Right ventricle myocardium superior (tissue), 1 donor: ENCODE results near the gene CACNA1F. TPM values are rescaled to one million over a fixed set of nuclear protein-coding genes. Genes with fewer than 3 reads are reported as not detected.

Experiments used
- ATAC-seq: fragments of 200-7000 bp; cut with Tn5 transposase; one replicate; pipeline ENCODE4 v1.9.1; 2020; ENCODE audit warnings: mild to moderate bottlenecking; ENCODE audit not compliant: poor library complexity
- DNase-seq: peaks from one replicate; pipeline ENCODE4 v3.0.0-alpha.2; 2020
- intact Hi-C: fragments of 100-400 bp; cut with DNase I; formaldehyde crosslinking; loops from one replicate; pipeline ENCODE4 v1.11.2; 2022
- total RNA-seq: library from RNA; stranded (reverse); fragmentation: NEBNext Ultra II Directional; extraction: Animal tissue kit (Norgen Biotek cat#: 25700); gene quantifications from one replicate; pipeline ENCODE4 v1.2.1, GENCODE V29; 2021
- donor health status: DM: no; HTN: yes; CAD: no; lungs with severe emphysema.

CACNA1F gene
- total RNA-seq, 1 donor from 2014 or later = 0.11 TPM

DNA sequence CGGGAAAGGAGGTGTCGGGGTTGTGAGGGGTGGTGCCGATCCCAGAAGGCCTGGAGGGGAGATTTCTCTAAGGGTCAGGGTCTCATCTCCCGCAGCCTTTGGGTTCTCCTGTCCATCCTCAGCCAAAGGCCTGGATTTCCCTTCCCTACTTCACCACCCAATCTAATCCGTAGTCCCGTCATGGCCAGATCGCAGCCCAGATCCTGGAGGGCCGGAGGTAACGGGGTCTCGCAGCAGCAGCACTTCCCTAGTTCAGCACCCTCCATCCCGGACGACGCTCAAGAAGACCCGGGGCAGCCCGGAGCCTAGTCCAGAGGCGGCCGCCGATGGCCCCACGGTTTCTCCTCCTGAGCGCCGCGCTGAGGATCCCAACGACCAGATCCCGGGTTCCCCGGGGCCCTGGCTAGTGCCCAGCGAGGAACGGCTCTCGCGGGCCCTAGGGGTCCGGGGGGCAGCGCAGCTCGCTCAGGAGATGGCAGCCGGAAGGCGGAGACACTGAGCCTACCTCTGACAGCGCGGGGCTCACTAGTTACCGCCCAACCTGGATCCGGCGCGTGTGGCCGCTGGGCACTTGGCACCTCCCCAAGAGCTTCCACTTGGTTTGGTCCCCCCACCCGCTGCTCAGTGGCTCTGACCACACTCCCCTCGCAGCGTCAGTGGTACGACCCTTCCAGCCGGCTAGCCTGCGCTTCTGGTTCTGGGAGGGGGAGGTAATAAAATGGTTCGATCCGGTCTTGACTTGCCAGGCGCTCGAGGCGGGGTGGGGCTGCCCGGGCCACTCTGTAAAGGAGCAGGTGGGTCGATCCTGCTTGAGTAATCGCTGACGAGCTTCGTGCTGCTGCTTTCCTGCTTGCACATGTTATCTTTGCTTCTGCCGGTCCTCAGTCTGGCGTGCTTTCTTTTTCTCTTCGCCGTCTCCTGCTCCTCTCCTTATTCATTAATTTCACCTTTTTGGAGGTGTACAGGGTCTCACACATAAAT, 66.9 kb downstream of the CACNA1F start:
- intact Hi-C loops = no loop called here
- DNase-seq = peak; percentile 85
- ATAC-seq = peak; percentile 49

DNA sequence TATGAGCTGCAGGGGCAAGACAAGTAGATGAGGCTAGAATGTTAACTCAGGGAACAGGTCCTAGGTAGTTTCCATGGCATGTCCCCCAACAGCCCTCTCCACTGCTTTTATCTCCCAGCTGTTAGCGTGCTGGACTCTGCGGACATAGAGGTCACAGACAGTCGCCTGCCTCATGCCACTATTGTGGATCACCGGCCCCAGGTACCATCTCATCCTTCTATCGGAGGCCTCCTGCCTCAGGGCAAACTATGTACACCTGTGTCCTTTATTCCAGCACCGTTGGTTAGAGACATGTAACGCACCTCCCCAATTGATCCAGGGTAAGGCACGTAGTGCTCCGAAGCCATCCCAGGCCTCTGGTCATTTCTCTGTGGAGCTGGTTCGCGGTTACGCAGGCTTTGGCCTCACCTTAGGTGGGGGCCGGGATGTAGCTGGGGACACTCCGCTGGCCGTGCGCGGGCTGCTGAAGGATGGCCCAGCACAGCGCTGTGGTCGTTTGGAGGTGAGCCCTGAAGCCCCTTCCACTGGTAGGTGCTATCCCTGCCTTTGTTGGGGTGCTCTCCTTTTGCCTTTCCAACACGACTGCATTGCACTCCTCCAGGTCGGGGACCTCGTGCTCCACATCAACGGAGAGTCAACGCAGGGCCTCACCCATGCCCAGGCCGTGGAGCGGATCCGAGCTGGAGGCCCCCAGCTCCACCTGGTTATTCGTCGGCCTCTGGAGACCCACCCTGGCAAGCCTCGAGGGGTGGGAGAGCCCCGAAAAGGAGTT, 68.4 kb downstream of the CACNA1F start:
- ATAC-seq = no peak
- intact Hi-C loops = no loop called here
- no peak for DNase-seq

DNA sequence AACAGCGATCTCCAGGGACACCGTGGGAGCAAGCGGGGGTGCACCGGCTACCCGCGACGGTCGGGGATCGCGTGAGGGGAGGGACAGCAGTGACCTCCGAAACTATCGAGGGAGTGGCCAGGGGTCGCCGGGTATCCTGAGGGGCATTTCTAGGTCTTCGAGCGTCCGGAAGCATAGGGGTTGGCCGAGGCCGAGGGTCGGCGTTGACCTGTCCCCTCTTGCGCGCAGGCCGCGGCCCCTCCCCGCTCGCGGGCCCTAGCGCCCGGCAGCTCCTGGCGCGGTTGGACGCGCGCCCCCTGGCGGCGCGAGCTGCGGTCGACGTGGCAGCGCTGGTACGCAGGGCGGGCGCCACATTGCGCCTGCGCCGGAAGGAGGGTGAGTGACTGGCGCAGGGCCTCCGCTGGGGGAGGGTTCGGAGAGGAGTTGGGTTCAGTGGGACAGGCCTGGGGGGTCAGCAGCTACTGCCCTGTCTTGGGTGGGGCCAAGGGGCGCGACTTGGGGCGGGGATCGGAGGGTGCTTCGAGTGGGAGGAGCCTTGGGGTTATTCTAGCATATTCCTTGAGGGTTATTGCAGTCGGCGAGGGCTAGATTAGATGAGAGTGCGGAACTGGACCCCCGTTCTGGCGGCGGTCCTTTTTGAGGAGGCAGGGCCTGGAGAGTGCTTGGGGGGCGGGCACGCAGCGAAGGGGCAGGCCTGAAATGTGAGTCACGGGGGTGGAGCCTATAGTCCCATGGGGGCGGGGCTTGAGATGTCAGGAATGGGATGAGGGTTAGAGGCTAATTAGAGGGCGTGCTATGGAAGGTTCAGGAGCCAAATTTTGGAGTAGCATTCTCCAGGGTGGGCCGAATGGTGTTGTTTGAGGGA, 69.4 kb downstream of the CACNA1F start:
- intact Hi-C loops = no loop called here
- peak; percentile 71 for ATAC-seq

DNA sequence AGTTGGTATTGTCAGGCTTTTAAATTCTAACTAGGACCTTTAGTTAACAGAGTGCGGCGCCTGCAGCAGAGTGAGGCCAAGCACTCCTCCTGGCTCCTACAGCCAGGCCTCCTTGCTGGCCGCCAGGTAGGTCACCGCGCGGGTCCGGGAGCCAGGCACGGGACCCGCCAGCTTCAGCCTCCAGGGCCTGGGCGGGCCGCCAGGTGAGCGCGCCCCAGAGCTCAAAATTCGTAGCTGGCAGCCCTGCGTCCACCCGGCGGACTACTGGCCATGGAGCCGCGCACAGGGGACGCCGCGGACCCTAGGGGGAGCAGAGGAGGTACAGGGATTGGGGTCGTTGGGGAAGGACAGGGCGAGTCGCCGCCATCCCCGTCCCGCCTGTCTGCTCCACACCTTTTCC, 70.5 kb downstream of the CACNA1F start, which contains the start of gene MAGIX:
Gene MAGIX, plus strand, starts transcription at position 139 of the 400 bp plus-strand sequence. Its CDS starts 132 bp downstream, at position 271.
- intact Hi-C loops = no loop called here
- DNase-seq (no peak), ATAC-seq (no peak)

More for the DNA sequence above, 69.4 kb downstream of the CACNA1F start:
- peak; percentile 92 for DNase-seq

- intact Hi-C loops = no loop called here
- ATAC-seq (no peak), DNase-seq (no peak)
Measured at GRCh38 chrX:49161632-49162031, 71.5 kb downstream of the CACNA1F start.

GRCh38 chrX:49160908-49161307, 72.2 kb downstream of the CACNA1F start:
- intact Hi-C loops = no loop called here
- DNase-seq (no peak), ATAC-seq (no peak)

DNA sequence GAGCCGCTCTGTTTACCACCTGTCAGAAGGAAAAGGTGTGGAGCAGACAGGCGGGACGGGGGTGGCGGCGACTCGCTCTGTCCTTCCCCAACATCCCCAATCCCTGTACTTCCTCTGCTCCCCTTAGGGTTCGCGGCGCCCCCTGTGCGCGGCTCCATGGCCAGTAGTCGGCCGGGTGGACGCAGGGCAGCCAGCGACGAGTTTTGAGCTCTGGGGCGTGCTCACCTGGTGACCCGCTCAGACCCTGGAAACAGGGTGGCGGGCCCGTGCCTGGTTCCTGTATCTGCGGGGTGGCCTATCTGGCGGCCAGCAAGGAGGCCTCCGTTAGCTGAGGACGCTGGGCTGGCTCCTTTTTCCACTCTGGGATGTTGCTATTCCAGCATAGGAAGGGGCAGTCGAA, 75.9 kb downstream of the CACNA1F start:
- intact Hi-C loops = no loop called here
- DNase-seq = no peak
- ATAC-seq = no peak

DNA sequence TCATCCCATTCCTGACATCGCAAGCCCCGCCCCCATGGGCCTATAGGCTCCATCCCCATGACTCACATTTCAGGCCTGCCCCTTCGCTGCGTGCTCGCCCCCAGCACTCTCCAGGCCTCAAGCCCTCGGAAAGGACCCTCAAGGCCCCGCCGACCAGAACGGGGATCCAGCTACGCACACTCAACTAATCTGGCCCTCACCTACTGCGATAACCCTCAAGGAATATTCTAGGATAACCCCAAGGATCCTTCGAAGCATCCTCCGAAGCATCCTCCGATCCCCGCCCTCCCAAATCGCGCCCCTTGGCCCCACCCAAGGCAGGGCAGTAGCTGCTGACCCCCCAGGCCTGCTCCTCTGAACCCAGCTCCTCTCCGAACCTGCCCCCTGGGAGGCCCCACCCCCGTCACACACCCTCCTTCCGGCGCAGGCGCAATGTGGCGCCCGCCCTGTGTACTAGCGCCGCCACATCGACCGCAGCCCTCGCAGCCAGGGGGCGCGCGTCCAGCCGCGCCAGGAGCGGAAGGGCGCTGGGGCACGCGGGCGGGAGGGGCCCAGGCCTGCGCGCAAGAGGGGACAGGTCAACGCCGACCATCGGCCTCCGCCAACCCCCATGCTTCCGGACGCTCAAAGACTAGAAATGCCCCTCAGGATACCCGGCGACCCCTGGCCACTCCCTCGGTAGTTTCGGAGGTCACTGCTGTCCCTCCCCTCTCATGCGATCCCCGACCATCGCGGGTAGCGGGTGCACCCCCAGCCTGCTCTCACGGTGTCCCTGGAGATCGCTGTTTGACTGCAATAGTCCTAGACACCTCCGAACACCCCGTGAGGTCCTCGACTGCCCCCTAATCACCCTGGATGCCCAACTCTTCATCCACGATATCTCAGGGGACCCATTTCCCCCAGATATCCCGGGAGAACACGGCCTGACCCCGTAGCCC, 77.0 kb downstream of the CACNA1F start:
- ATAC-seq (peak; percentile 96), DNase-seq (peak; percentile 95)
- intact Hi-C loops = no loop called here

DNA sequence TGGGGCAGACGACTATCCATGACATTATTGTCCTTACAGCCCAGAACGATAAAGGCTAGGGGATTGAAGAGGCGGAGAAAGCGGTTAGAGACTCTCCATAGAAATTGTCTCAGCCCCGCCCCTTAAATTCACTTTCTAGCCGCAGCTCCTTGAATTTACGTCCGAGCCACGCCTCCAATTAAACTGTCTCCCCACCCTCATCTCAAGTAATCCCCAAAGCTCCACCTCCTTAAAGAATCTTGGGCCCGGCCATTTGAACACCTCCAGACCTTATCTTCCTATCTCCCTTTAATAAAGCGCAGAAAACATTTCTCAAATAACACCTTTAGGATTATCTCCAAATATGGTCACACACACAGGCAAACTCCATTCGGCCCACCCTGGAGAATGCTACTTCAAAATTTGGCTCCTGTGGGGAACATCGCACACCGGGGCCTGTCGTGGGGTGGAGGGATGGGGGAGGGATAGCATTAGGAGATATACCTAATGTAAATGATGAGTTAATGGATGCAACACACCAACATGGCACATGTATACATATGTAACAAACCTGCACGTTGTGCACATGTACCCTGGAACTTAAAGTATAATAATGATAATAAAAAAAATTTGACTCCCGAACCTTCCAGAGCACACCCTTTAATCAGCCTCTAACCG, 77.8 kb downstream of the CACNA1F start:
- ATAC-seq = peak; percentile 40
- intact Hi-C loops = no loop called here
- no peak for DNase-seq

Other genes starting within 250 kb of the CACNA1F start
- 17.7 TPM for gene GRIPAP1, start 231.1 kb downstream of the CACNA1F start, total RNA-seq
- gene TFE3, start 190.0 kb downstream of the CACNA1F start, total RNA-seq = 19.3 TPM
- gene CCDC120, start 174.3 kb downstream of the CACNA1F start, total RNA-seq = 1.2 TPM
- 6.9 TPM for gene PRAF2, start 159.3 kb downstream of the CACNA1F start, total RNA-seq
- gene WDR45, start 153.5 kb downstream of the CACNA1F start, total RNA-seq = 79.0 TPM
- gene GPKOW, start 109.6 kb downstream of the CACNA1F start, total RNA-seq = 17.8 TPM
- 5.3 TPM for gene MAGIX, start 70.6 kb downstream of the CACNA1F start, total RNA-seq
- 50.1 TPM for gene PLP2, start 61.4 kb downstream of the CACNA1F start, total RNA-seq
- gene PRICKLE3, start 47.0 kb downstream of the CACNA1F start, total RNA-seq = 12.7 TPM
- gene SYP, start 33.1 kb downstream of the CACNA1F start, total RNA-seq = 1.6 TPM
- 10.8 TPM for gene CCDC22, start 2.1 kb upstream of the CACNA1F start, total RNA-seq
- not detected for gene FOXP3, start 31.4 kb upstream of the CACNA1F start, total RNA-seq
- gene PPP1R3F, start 36.5 kb upstream of the CACNA1F start, total RNA-seq = 21.9 TPM
- gene GAGE10, start 70.3 kb upstream of the CACNA1F start, total RNA-seq = not detected
- gene GAGE12J, start 88.7 kb upstream of the CACNA1F start, total RNA-seq = not detected
- not detected for gene GAGE13, start 98.2 kb upstream of the CACNA1F start, total RNA-seq